HepG2 (cell line): ENCODE measurements around the gene SFR1. TPM values are rescaled to one million over a fixed set of nuclear protein-coding genes. Genes with fewer than 3 reads are reported as not detected.

Experiments used
- CENPX ChIP-seq: sonication (generic); formaldehyde crosslinking; IDR thresholded peaks from 2 replicates; pipeline ENCODE4 v1.9.0; 2021; ENCODE audit warnings: mild to moderate bottlenecking, missing genetic modification reagents, moderate library complexity
- CREM ChIP-seq, 2 experiments: sonication (generic) in 1 of 2; formaldehyde crosslinking in 1 of 2; IDR thresholded peaks; 2 replicates each; pipeline versions ENCODE4 v1.4.0 to v1.6.1; 2016 to 2020; ENCODE audit warnings: antibody characterized with exemption in 1 of 2, mild to moderate bottlenecking in 1 of 2, missing genetic modification reagents in 1 of 2
- HNRNPUL1 ChIP-seq: fragments of 200-400 bp; formaldehyde crosslinking; IDR thresholded peaks from 2 replicates; pipeline ENCODE4 v1.6.1; 2017; ENCODE audit warnings: low read depth, mild to moderate bottlenecking, low read length, moderate library complexity
- MEF2D ChIP-seq: sonication (generic); formaldehyde crosslinking; IDR thresholded peaks from 2 replicates; pipeline ENCODE4 v1.5.1; 2020; ENCODE audit warnings: mild to moderate bottlenecking, missing genetic modification reagents
- MXI1 ChIP-seq: IDR thresholded peaks from 3 replicates; pipeline ENCODE4 v1.6.1; 2012; ENCODE audit warnings: low read depth, low read length, inconsistent platforms, borderline replicate concordance
- SAP130 ChIP-seq: IDR thresholded peaks from 2 replicates; pipeline ENCODE4 v1.6.1; 2016; ENCODE audit warnings: low read depth
- SP5 ChIP-seq: IDR thresholded peaks from 2 replicates; pipeline ENCODE4 v1.6.1; 2016; ENCODE audit warnings: low read depth, borderline replicate concordance
- ZIK1 ChIP-seq: sonication (generic); formaldehyde crosslinking; IDR thresholded peaks from 2 replicates; pipeline ENCODE4 v1.5.0; 2020; ENCODE audit warnings: mild to moderate bottlenecking, low read depth, missing genetic modification reagents, borderline replicate concordance
- ZKSCAN5 ChIP-seq: sonication (generic); formaldehyde crosslinking; IDR thresholded peaks from 2 replicates; pipeline ENCODE4 v1.5.1; 2020; ENCODE audit warnings: mild to moderate bottlenecking, missing genetic modification reagents
- ZNF331 ChIP-seq: sonication (generic); formaldehyde crosslinking; IDR thresholded peaks from 2 replicates; pipeline ENCODE4 v1.4.0; 2020; ENCODE audit warnings: missing genetic modification reagents
- ZNF556 ChIP-seq: sonication (generic); formaldehyde crosslinking; IDR thresholded peaks from 2 replicates; pipeline ENCODE4 v1.4.0; 2020; ENCODE audit warnings: mild to moderate bottlenecking, missing genetic modification reagents, borderline replicate concordance
- ZNF772 ChIP-seq: sonication (generic); formaldehyde crosslinking; IDR thresholded peaks from 2 replicates; pipeline ENCODE4 v1.5.0; 2020; ENCODE audit warnings: mild to moderate bottlenecking, missing genetic modification reagents
- ZNF780A ChIP-seq: sonication (generic); formaldehyde crosslinking; IDR thresholded peaks from 2 replicates; pipeline ENCODE4 v1.8.0; 2022; ENCODE audit warnings: mild to moderate bottlenecking, missing genetic modification reagents, moderate library complexity
- ZNF790 ChIP-seq: sonication (generic); formaldehyde crosslinking; IDR thresholded peaks from 2 replicates; pipeline ENCODE4 v1.8.0; 2022; ENCODE audit warnings: missing genetic modification reagents, mild to moderate bottlenecking, borderline replicate concordance
- ZNF878 ChIP-seq: sonication (generic); formaldehyde crosslinking; IDR thresholded peaks from 2 replicates; pipeline ENCODE4 v1.8.1; 2023; ENCODE audit warnings: mild to moderate bottlenecking, missing genetic modification reagents, moderate library complexity
- polyA plus RNA-seq, 8 experiments: library from polyadenylated mRNA; depleted of rRNA in 3 of 8; stranded (reverse) in 7 of 8; unstranded in 1 of 8; fragments of >200 nt; fragmentation: Illumina TruSeq in 4 of 8; extraction: Trizol in 4 of 8; gene quantifications; 2 replicates each; pipeline versions ENCODE4 v1.2.1 to v1.2.3, GENCODE V29; 2011 to 2016; ENCODE audit warnings: low read depth in 4 of 8, missing spikeins in 1 of 8, mixed read lengths in 1 of 8; ENCODE audit not compliant: insufficient read depth in 1 of 8
- total RNA-seq, 5 experiments: library from RNA; depleted of rRNA; stranded (reverse); fragments of >200 nt; fragmentation: Illumina TruSeq; extraction: Trizol; gene quantifications; 2 replicates each; pipeline ENCODE4 v1.2.3, GENCODE V29; 2016; ENCODE audit warnings: low read depth in 1 of 5
- TF ChIP-seq, protein P1 (sequence below): sonication (generic); formaldehyde crosslinking; IDR thresholded peaks from 2 replicates; pipeline ENCODE4 v1.5.1; 2020; ENCODE audit warnings: mild to moderate bottlenecking, missing genetic modification reagents, borderline replicate concordance
- TF ChIP-seq, protein P2 (sequence below): IDR thresholded peaks from 2 replicates; pipeline ENCODE4 v1.6.1; 2016; ENCODE audit warnings: low read depth, borderline replicate concordance
- TF ChIP-seq, protein P3 (sequence below): sonication (generic); formaldehyde crosslinking; IDR thresholded peaks from 2 replicates; pipeline ENCODE4 v1.5.1; 2020; ENCODE audit warnings: missing genetic modification reagents, mild to moderate bottlenecking, borderline replicate concordance

Gene SFR1
- total and polyA plus RNA-seq, 2 of the 13 experiments (the other 11 are each of a cell fraction or from before 2014, with no cell fraction given), result 2.2 to 6.1 TPM

DNA sequence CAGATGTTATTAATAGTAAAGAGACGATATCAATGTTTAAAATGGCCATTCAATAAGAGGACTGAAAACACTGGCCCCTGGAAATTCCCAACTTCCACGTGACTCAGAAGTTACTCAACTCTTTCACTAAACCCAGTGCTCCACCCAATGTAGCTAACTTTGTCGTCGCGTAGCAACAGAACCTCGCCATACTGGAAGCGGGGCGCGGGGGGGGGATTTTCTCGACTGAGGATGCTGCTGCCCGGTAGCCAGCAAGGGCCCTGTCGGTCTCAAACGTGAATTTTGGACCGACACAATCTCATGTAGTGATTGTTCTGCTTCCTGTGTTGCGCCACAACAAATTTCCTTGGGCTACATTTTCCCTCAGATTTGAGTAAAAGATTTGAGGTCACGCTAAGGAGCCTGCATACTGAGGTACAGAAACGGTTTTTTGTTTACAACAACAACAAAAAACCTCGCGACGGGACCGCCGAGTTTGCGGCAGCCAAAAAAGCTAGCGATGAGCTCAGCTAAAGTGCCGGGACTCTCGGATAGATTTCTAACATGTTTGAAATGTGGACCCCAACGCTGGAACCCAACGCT is 977 bp upstream of the SFR1 start (continued):
- TF ChIP-seq, protein P1, sequence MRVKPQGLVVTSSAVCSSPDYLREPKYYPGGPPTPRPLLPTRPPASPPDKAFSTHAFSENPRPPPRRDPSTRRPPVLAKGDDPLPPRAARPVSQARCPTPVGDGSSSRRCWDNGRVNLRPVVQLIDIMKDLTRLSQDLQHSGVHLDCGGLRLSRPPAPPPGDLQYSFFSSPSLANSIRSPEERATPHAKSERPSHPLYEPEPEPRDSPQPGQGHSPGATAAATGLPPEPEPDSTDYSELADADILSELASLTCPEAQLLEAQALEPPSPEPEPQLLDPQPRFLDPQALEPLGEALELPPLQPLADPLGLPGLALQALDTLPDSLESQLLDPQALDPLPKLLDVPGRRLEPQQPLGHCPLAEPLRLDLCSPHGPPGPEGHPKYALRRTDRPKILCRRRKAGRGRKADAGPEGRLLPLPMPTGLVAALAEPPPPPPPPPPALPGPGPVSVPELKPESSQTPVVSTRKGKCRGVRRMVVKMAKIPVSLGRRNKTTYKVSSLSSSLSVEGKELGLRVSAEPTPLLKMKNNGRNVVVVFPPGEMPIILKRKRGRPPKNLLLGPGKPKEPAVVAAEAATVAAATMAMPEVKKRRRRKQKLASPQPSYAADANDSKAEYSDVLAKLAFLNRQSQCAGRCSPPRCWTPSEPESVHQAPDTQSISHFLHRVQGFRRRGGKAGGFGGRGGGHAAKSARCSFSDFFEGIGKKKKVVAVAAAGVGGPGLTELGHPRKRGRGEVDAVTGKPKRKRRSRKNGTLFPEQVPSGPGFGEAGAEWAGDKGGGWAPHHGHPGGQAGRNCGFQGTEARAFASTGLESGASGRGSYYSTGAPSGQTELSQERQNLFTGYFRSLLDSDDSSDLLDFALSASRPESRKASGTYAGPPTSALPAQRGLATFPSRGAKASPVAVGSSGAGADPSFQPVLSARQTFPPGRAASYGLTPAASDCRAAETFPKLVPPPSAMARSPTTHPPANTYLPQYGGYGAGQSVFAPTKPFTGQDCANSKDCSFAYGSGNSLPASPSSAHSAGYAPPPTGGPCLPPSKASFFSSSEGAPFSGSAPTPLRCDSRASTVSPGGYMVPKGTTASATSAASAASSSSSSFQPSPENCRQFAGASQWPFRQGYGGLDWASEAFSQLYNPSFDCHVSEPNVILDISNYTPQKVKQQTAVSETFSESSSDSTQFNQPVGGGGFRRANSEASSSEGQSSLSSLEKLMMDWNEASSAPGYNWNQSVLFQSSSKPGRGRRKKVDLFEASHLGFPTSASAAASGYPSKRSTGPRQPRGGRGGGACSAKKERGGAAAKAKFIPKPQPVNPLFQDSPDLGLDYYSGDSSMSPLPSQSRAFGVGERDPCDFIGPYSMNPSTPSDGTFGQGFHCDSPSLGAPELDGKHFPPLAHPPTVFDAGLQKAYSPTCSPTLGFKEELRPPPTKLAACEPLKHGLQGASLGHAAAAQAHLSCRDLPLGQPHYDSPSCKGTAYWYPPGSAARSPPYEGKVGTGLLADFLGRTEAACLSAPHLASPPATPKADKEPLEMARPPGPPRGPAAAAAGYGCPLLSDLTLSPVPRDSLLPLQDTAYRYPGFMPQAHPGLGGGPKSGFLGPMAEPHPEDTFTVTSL (CRISPR knock-in tag), result no peak
- TF ChIP-seq CENPX (CRISPR knock-in tag) (no peak), ZNF772 (CRISPR knock-in tag) (no peak), SAP130 (CRISPR knock-in tag) (peak; percentile 69), MEF2D (CRISPR knock-in tag) (0 out of 2 replicates have a peak, but pooled peaks have one; percentile 53), ZNF790 (CRISPR knock-in tag) (no peak), HNRNPUL1 (no peak), ZNF331 (CRISPR knock-in tag) (no peak), MXI1 (peak; percentile 53; the same call in 1 of the 3 replicates), ZKSCAN5 (no peak), CREM (IDR thresholded peaks at IDR 0.05) (peak; percentile 21; the same call in 1 of the 2 replicates), CREM (CRISPR knock-in tag; IDR thresholded peaks at IDR 0.05) (no peak), ZNF878 (CRISPR knock-in tag) (no peak), ZIK1 (CRISPR knock-in tag) (no peak), ZNF556 (CRISPR knock-in tag) (no peak), SP5 (CRISPR knock-in tag) (peak; percentile 78), ZNF780A (CRISPR knock-in tag) (no peak)
- TF ChIP-seq, protein P2, sequence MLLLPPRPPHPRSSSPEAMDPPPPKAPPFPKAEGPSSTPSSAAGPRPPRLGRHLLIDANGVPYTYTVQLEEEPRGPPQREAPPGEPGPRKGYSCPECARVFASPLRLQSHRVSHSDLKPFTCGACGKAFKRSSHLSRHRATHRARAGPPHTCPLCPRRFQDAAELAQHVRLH (CRISPR knock-in tag), result peak; percentile 49; the same call in 1 of the 2 replicates
- TF ChIP-seq, protein P3, sequence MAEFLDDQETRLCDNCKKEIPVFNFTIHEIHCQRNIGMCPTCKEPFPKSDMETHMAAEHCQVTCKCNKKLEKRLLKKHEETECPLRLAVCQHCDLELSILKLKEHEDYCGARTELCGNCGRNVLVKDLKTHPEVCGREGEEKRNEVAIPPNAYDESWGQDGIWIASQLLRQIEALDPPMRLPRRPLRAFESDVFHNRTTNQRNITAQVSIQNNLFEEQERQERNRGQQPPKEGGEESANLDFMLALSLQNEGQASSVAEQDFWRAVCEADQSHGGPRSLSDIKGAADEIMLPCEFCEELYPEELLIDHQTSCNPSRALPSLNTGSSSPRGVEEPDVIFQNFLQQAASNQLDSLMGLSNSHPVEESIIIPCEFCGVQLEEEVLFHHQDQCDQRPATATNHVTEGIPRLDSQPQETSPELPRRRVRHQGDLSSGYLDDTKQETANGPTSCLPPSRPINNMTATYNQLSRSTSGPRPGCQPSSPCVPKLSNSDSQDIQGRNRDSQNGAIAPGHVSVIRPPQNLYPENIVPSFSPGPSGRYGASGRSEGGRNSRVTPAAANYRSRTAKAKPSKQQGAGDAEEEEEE (CRISPR knock-in tag), result no peak
